Mucosa of descending colon (tissue), 3 donors: ENCODE data around the gene COL8A2. TPM values are rescaled to one million over a fixed set of nuclear protein-coding genes. Genes with fewer than 3 reads are reported as not detected.

Experiments used
- ATAC-seq: fragments of 200-7000 bp; cut with Tn5 transposase; one replicate; pipeline ENCODE4 v1.9.1; 2020; ENCODE audit warnings: mild to moderate bottlenecking, moderate library complexity
- DNase-seq, 3 donors: peaks; one replicate each; pipeline ENCODE4 v3.0.0-alpha.2; 2020
- H3K36me3 ChIP-seq: fragments of 200-600 bp; one replicate; pipeline ENCODE4 v1.8.0; 2021; ENCODE audit warnings: low read depth, mild to moderate bottlenecking
- H3K4me1 ChIP-seq: fragments of 200-600 bp; one replicate; pipeline ENCODE4 v1.8.0; 2021; ENCODE audit warnings: low read depth, mild to moderate bottlenecking
- H3K4me3 ChIP-seq: fragments of 200-600 bp; one replicate; pipeline ENCODE4 v1.8.0; 2021; ENCODE audit warnings: mild to moderate bottlenecking
- H3K9me3 ChIP-seq: fragments of 200-600 bp; one replicate; pipeline ENCODE4 v1.8.0; 2021; ENCODE audit warnings: mild to moderate bottlenecking
- intact Hi-C, 2 donors: fragments of 100-400 bp; cut with DNase I in 1 of 2; cut with micrococcal nuclease in 1 of 2; formaldehyde crosslinking; loops; one replicate each; pipeline versions ENCODE4 v1.11.0 to v1.11.1; 2022; cut with DNase I, micrococcal nuclease
- total RNA-seq, 3 donors: library from RNA; stranded (reverse); fragmentation: NEBNext Ultra II Directional in 2 of 3; extraction: Animal tissue kit (Norgen Biotek cat#: 25700) in 2 of 3; gene quantifications; one replicate each; pipeline versions ENCODE4 v1.2.1 to v1.2.4, GENCODE V29; 2021 to 2023
- TF ChIP-seq, protein P1 (sequence below): fragments of 200-600 bp; IDR thresholded peaks from one replicate; pipeline ENCODE4 v1.8.0; 2022; ENCODE audit warnings: antibody characterized with exemption, mild to moderate bottlenecking
- donor health status: DM: no; HTN: no; CAD: no; lungs with moderate emphysema.
- donor health status: DM: no; HTN: no; CAD: no.
- donor health status: DM: no; HTN: yes; CAD: no.

The COL8A2 gene
- total RNA-seq, 3 donors from 2014 or later: 0.58 to 4.5 (median 1.5) TPM

DNA sequence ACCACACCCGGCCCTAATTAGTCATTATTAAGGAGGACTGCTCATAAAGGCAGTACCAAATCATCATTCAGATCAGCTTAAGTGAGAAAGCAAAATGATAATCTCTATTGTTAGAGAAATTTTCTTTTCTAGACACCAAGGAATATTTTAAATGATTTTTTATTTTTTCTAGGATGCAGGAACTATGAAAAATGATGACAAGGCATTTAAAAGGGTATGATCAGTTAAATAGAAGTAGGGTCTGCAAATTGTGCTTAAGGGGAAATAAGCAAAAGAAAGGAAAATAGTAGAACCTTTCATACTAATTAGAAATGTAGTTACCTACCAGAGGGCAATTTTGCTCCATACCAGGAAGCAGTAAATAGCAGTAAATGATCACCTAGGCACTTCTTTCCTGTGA is 62.7 kb downstream of the COL8A2 start:
- DNase-seq (no peak), ATAC-seq (no peak)
- TF ChIP-seq, protein P1, sequence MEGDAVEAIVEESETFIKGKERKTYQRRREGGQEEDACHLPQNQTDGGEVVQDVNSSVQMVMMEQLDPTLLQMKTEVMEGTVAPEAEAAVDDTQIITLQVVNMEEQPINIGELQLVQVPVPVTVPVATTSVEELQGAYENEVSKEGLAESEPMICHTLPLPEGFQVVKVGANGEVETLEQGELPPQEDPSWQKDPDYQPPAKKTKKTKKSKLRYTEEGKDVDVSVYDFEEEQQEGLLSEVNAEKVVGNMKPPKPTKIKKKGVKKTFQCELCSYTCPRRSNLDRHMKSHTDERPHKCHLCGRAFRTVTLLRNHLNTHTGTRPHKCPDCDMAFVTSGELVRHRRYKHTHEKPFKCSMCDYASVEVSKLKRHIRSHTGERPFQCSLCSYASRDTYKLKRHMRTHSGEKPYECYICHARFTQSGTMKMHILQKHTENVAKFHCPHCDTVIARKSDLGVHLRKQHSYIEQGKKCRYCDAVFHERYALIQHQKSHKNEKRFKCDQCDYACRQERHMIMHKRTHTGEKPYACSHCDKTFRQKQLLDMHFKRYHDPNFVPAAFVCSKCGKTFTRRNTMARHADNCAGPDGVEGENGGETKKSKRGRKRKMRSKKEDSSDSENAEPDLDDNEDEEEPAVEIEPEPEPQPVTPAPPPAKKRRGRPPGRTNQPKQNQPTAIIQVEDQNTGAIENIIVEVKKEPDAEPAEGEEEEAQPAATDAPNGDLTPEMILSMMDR: no peak
- H3K4me3 ChIP-seq: no peak overlapping the region
- H3K36me3 ChIP-seq: no peaks in the 10 kb centered on the region
- H3K9me3 ChIP-seq: no peaks in the 10 kb centered on the region
- no peaks in the 10 kb centered on the region for H3K4me1 ChIP-seq
- intact Hi-C loops: no loop called here

DNA sequence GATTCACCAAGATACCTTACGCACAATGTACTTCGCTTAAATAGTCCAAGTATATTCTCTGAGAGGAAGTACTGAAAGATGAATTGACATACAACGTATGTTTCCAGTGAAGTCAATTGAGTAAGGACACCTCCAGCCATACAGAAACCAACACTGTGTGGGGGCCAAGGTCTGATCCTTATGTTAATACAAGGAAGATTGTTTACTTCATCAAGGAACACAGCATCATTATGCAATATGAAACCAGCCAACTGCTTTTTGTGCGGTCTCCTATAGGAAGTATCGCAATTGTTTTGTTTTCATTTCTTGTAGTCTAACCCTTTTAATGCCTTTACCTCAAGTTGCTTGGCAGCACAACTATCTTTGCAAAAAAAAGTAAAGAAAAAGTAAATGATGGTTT is 69.3 kb downstream of the COL8A2 start:
- H3K9me3 ChIP-seq: no peaks in the 10 kb centered on the region
- TF ChIP-seq, protein P1: no peak
- ATAC-seq: no peak
- intact Hi-C loops: no loop called here
- H3K4me1 ChIP-seq: no peaks in the 10 kb centered on the region
- peaks cover 4% of the 10 kb centered on the region for H3K36me3 ChIP-seq
- no peak for DNase-seq
- no peak overlapping the region for H3K4me3 ChIP-seq

DNA sequence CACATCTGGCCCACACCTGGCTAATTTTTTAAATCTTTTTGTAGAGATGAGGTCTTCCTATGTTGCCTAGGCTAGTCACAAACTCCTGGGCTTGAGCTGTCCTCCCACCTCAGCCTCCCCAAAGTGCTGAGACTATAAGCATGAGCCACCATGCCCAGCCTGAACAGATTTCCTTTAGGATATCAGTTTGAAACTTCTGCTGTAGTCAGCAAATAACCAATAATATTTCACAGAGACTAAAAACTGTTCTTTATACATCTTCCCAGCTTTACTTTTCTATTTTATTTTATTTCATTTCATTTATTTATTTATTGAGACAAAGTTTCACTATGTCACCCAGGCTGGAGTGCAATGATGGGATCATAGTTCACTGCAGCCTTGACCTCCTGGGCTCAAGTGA is 71.0 kb downstream of the COL8A2 start:
- H3K36me3 ChIP-seq: peaks cover 4% of the 10 kb centered on the region
- intact Hi-C loops: no loop called here

DNA sequence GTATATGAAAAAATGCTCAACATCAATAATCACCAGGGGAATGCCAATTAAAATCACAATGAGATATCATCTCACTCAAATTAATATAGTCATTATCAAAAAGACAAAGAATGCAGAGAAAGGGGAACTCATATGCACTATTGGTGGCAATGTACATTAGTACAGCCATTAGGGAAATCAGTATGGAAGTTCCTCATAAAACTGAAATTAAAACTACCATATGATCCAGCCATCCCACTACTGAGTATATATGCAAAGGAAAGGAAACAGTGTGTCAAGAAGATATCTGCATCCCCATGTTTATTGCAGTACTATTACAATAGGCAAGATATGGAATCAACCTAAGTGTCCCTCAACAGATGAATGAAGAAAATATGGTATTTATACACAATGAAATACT is 73.2 kb downstream of the COL8A2 start:
- Histone ChIP-seq H3K9me3 (no peaks in the 10 kb centered on the region), H3K4me1 (no peaks in the 10 kb centered on the region), H3K36me3 (peaks cover 4% of the 10 kb centered on the region), H3K4me3 (no peak overlapping the region)
- TF ChIP-seq, protein P1: no peak
- intact Hi-C loops: no loop called here
- ATAC-seq: no peak
- DNase-seq: no peak

More for the DNA sequence above, 71.0 kb downstream of the COL8A2 start:
- Histone ChIP-seq H3K9me3 (no peaks in the 10 kb centered on the region), H3K4me3 (no peak overlapping the region), H3K4me1 (no peaks in the 10 kb centered on the region)
- DNase-seq: no peak
- ATAC-seq: no peak
- TF ChIP-seq, protein P1: no peak

Other genes with a start within 250 kb of the COL8A2 start
- gene AGO1, start 242.0 kb downstream of the COL8A2 start, total RNA-seq: 10 to 100 TPM; 28.6 to 32.0 (median 29.4) TPM
- gene AGO3, start 194.1 kb downstream of the COL8A2 start, total RNA-seq: 10 to 100 TPM; 16.6 to 34.5 (median 16.9) TPM
- gene TEKT2, start 41.1 kb downstream of the COL8A2 start, total RNA-seq: under 1 TPM in 2 of 3 donors, not detected in 1; 0.19 to 0.32 TPM
- 10 to 100 TPM; 17.8 to 24.5 (median 18.0) TPM for gene ADPRS, start 36.3 kb downstream of the COL8A2 start, total RNA-seq
- gene TRAPPC3, start 24.3 kb upstream of the COL8A2 start, total RNA-seq: 10 to 100 TPM; 55.7 to 86.6 (median 57.7) TPM
- gene MAP7D1, start 30.9 kb upstream of the COL8A2 start, total RNA-seq: 100 to 1,000 TPM in 1 of 3 donors, 10 to 100 TPM in 2; 41.5 to 161 (median 61.9) TPM
- 100 to 1,000 TPM in 1 of 3 donors, 10 to 100 TPM in 2; 83.0 to 103 (median 85.1) TPM for gene THRAP3, start 99.2 kb upstream of the COL8A2 start, total RNA-seq
- gene SH3D21, start 181.1 kb upstream of the COL8A2 start, total RNA-seq: 10 to 100 TPM; 12.3 to 18.0 (median 14.2) TPM
- gene EVA1B, start 198.4 kb upstream of the COL8A2 start, total RNA-seq: 10 to 100 TPM in 1 of 3 donors, 1 to 10 TPM in 2; 1.5 to 17.6 (median 8.2) TPM